DND-41 (cell line): ENCODE results near the gene HABP4.

Experiments used
- ATAC-seq: fragments of 200-7000 bp; cut with Tn5 transposase; 3 replicates; pipeline ENCODE4 v1.9.1; 2021; ENCODE audit warnings: low read depth; ENCODE audit not compliant: insufficient read depth
- DNase-seq: peaks from one replicate; pipeline ENCODE4 v3.0.0-alpha.2; 2020
- H2AFZ ChIP-seq: 2 replicates; pipeline ENCODE4 v1.6.0; 2012; ENCODE audit warnings: low read depth, low read length
- H3K27ac ChIP-seq: 2 replicates; pipeline ENCODE4 v1.5.1; 2012; ENCODE audit warnings: low read length, inconsistent platforms
- H3K27me3 ChIP-seq: fragments of 200-600 bp; sonication (generic); 2 replicates; pipeline ENCODE4 v1.6.0; 2012; ENCODE audit warnings: low read length, mild to moderate bottlenecking, inconsistent platforms; ENCODE audit not compliant: insufficient read depth, poor library complexity
- H3K36me3 ChIP-seq: 2 replicates; pipeline ENCODE4 v1.5.1; 2012; ENCODE audit warnings: low read length, inconsistent platforms; ENCODE audit not compliant: insufficient read depth
- H3K4me1 ChIP-seq: 2 replicates; pipeline ENCODE4 v1.5.1; 2012; ENCODE audit warnings: mild to moderate bottlenecking, low read length; ENCODE audit not compliant: insufficient read depth
- H3K4me2 ChIP-seq: 2 replicates; pipeline ENCODE4 v1.6.0; 2012; ENCODE audit warnings: mild to moderate bottlenecking, moderate library complexity, low read length, inconsistent platforms; ENCODE audit not compliant: insufficient read depth
- H3K4me3 ChIP-seq, 2 experiments: fragments of 200-600 bp in 1 of 2; shearing (Covaris generic) in 1 of 2; 2 replicates each; pipeline ENCODE4 v1.5.1; 2012 to 2016; ENCODE audit warnings: inconsistent platforms in 2 of 2, low read length in 2 of 2, mild to moderate bottlenecking in 2 of 2, low read depth in 1 of 2, moderate library complexity in 1 of 2
- H3K79me2 ChIP-seq: 2 replicates; pipeline ENCODE4 v1.6.0; 2012; ENCODE audit warnings: low read length, inconsistent platforms; ENCODE audit not compliant: insufficient read depth
- H3K9ac ChIP-seq: 2 replicates; pipeline ENCODE4 v1.6.0; 2012; ENCODE audit warnings: low read depth, mild to moderate bottlenecking, inconsistent platforms, low read length, moderate library complexity
- H3K9me3 ChIP-seq: 2 replicates; pipeline ENCODE4 v1.5.1; 2012; ENCODE audit warnings: low read length, moderate library complexity, mild to moderate bottlenecking, inconsistent platforms; ENCODE audit not compliant: insufficient read depth, severe bottlenecking
- H4K20me1 ChIP-seq: 2 replicates; pipeline ENCODE4 v1.6.0; 2012; ENCODE audit warnings: low read length; ENCODE audit not compliant: insufficient read depth
- CTCF ChIP-seq: IDR thresholded peaks from 2 replicates; pipeline ENCODE4 v1.5.1; 2012; ENCODE audit warnings: borderline replicate concordance, low read length, moderate library complexity, mild to moderate bottlenecking; ENCODE audit not compliant: poor library complexity, severe bottlenecking; ENCODE audit errors: extremely low read depth
- EZH2 ChIP-seq: IDR thresholded peaks from 3 replicates; pipeline ENCODE4 v1.6.1; 2012; ENCODE audit warnings: borderline replicate concordance, low read depth, mild to moderate bottlenecking, moderate library complexity, low read length, inconsistent platforms; ENCODE audit not compliant: severe bottlenecking

The HABP4 gene

GRCh38 chr9:96460882-96461281 is 10.9 kb downstream of the HABP4 start:
- Histone ChIP-seq H3K27me3 (no peaks in the 10 kb centered on the region), H3K79me2 (no peaks in the 10 kb centered on the region), H3K4me3 (no peak overlapping the region), H3K4me1 (no peaks in the 10 kb centered on the region), H3K27ac (no peak overlapping the region), H4K20me1 (no peaks in the 10 kb centered on the region), H3K4me2 (no peak overlapping the region), H3K9ac (no peak overlapping the region), H3K36me3 (no peaks in the 10 kb centered on the region), H2AFZ (no peak overlapping the region), H3K9me3 (no peaks in the 10 kb centered on the region)
- TF ChIP-seq CTCF, result no peak
- TF ChIP-seq EZH2, result no peak
- ATAC-seq (no peak), DNase-seq (no peak)

DNA sequence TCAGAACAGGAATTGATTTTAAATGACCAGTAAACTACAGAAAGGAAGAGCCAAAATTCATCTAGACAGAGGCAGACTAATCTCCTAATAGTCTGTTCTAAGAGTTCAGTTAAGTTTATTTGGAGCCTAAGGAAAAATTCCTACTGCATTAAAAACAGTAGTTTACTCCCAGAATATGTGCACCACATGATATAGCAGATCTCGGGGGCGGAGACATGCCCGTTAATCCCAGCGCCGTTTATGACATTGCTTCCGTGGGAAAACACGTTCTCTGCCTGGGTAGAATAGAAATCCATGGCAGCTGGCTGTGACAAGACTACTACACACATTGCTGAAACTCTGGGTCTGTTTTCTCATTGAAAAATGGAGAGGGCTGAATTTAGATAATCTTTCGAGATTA is 11.4 kb downstream of the HABP4 start:
- no peaks in the 10 kb centered on the region for H3K27me3 ChIP-seq
- H4K20me1 ChIP-seq, result no peaks in the 10 kb centered on the region
- ATAC-seq, result no peak
- no peak overlapping the region for H3K9ac ChIP-seq
- H3K4me2 ChIP-seq, result no peak overlapping the region
- no peak overlapping the region for H2AFZ ChIP-seq
- no peak overlapping the region for H3K4me3 ChIP-seq
- no peaks in the 10 kb centered on the region for H3K79me2 ChIP-seq
- H3K27ac ChIP-seq, result no peak overlapping the region
- no peaks in the 10 kb centered on the region for H3K9me3 ChIP-seq
- TF ChIP-seq CTCF (no peak), EZH2 (no peak)
- no peaks in the 10 kb centered on the region for H3K4me1 ChIP-seq
- no peak for DNase-seq
- H3K36me3 ChIP-seq, result no peaks in the 10 kb centered on the region

- Histone ChIP-seq H3K9me3 (no peaks in the 10 kb centered on the region), H3K4me1 (no peaks in the 10 kb centered on the region), H3K4me2 (no peak overlapping the region), H3K79me2 (no peaks in the 10 kb centered on the region), H4K20me1 (no peaks in the 10 kb centered on the region), H3K27me3 (no peaks in the 10 kb centered on the region), H3K27ac (no peak overlapping the region), H2AFZ (no peak overlapping the region), H3K4me3 (no peak overlapping the region), H3K9ac (no peak overlapping the region), H3K36me3 (no peaks in the 10 kb centered on the region)
- ATAC-seq (no peak), DNase-seq (no peak)
- no peak for TF ChIP-seq CTCF
- TF ChIP-seq EZH2, result no peak
Observed at GRCh38 chr9:96462541-96462940, 12.6 kb downstream of the HABP4 start.

DNA sequence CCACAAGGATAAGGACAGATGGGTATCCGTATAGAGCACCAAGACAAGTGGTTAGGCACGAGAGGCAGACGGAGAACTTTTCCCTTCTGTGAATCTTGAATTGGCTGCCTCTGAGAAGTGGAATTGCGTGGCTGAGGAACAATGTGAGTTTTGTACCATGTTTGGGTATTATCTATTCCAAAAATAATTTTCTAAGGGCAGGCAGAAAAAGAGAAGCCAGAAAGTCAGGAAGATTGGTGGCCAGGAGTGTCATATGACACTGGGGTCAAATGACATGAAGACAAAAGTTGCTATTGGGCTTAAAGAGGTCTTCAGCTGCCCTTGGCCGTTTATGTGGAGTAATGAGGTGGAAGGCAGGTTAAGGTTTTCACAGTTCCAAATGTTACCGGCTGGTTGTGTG is 14.5 kb downstream of the HABP4 start:
- Histone ChIP-seq H3K4me3 (no peak overlapping the region), H4K20me1 (no peaks in the 10 kb centered on the region), H3K9me3 (no peaks in the 10 kb centered on the region), H3K4me1 (no peaks in the 10 kb centered on the region), H3K36me3 (no peaks in the 10 kb centered on the region), H3K27me3 (no peaks in the 10 kb centered on the region), H3K9ac (no peak overlapping the region), H3K27ac (no peak overlapping the region), H3K4me2 (no peak overlapping the region), H2AFZ (no peak overlapping the region), H3K79me2 (no peaks in the 10 kb centered on the region)
- no peak for TF ChIP-seq EZH2
- no peak for TF ChIP-seq CTCF
- DNase-seq, result no peak
- no peak for ATAC-seq
